ENCODE measurements around the gene EAF1. TPM values are rescaled to one million over a fixed set of nuclear protein-coding genes. Genes with fewer than 3 reads are reported as not detected.

EAF1 gene
- total RNA-seq, 1 donor from 2014 or later: 24.9 TPM

DNA sequence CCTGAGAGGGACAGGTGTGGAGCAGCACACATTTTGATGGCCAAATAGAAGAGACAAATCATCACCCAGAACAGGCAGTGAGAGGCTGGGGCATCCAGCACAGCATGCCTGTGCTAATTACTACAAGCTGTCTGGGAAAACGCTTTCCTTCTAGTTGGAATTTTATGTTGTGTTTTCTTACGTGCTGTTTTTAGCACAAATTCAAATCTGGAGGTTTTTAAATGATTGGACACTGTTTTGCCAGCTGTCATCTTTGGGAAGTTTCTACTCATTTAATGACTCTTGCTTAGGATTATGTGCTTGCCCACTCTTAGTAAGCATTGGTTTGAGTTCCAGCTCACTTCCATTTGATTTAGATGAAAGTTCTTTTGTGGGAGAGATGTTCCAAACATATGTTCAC lies 43.5 kb downstream of the EAF1 start:
- Mint-ChIP-seq H3K27me3 (ENCODE audit: low read depth) (no peaks in the 10 kb centered on the region), H3K9me3 (no peaks in the 10 kb centered on the region), H3K4me3 (no peak overlapping the region), H3K36me3 (ENCODE audit: low read depth) (peaks cover 2% of the 10 kb centered on the region), H3K4me1 (peaks cover 4% of the 10 kb centered on the region), H3K27ac (ENCODE audit: unreplicated experiment) (no peak overlapping the region)
- DNase-seq (ENCODE audit: low read depth, low spot score): no peak
- TF ChIP-seq, protein P1, sequence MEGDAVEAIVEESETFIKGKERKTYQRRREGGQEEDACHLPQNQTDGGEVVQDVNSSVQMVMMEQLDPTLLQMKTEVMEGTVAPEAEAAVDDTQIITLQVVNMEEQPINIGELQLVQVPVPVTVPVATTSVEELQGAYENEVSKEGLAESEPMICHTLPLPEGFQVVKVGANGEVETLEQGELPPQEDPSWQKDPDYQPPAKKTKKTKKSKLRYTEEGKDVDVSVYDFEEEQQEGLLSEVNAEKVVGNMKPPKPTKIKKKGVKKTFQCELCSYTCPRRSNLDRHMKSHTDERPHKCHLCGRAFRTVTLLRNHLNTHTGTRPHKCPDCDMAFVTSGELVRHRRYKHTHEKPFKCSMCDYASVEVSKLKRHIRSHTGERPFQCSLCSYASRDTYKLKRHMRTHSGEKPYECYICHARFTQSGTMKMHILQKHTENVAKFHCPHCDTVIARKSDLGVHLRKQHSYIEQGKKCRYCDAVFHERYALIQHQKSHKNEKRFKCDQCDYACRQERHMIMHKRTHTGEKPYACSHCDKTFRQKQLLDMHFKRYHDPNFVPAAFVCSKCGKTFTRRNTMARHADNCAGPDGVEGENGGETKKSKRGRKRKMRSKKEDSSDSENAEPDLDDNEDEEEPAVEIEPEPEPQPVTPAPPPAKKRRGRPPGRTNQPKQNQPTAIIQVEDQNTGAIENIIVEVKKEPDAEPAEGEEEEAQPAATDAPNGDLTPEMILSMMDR (conservative IDR thresholded peaks at IDR 0.05): no peak

DNA sequence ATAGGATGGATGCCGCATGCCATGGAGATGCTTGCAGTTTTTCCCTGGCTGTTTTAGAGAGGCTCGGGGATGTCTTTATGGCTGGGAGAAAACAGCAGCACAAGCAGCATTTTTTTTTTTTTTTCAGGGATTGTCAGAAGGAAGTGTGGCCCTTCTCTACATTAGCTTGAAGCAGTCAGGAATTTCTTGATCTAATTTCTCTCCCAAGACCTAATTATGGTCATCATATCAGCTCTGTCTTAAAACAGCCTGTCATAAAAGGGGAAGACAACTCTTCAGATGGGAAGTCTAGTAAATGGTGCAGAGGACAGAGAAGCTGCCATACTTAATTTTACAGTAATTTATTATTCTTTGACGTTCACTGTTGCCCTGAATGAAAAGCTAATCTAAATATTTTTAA lies 44.5 kb downstream of the EAF1 start:
- TF ChIP-seq, protein P1 (conservative IDR thresholded peaks at IDR 0.05): no peak
- H3K9me3 Mint-ChIP-seq: no peaks in the 10 kb centered on the region
- no peak for DNase-seq (ENCODE audit: low read depth, low spot score)
- H3K27ac Mint-ChIP-seq (ENCODE audit: unreplicated experiment): no peak overlapping the region
- peaks cover 2% of the 10 kb centered on the region for H3K36me3 Mint-ChIP-seq (ENCODE audit: low read depth)
- H3K4me3 Mint-ChIP-seq: no peak overlapping the region
- H3K27me3 Mint-ChIP-seq (ENCODE audit: low read depth): no peaks in the 10 kb centered on the region
- peaks cover 4% of the 10 kb centered on the region for H3K4me1 Mint-ChIP-seq

DNA sequence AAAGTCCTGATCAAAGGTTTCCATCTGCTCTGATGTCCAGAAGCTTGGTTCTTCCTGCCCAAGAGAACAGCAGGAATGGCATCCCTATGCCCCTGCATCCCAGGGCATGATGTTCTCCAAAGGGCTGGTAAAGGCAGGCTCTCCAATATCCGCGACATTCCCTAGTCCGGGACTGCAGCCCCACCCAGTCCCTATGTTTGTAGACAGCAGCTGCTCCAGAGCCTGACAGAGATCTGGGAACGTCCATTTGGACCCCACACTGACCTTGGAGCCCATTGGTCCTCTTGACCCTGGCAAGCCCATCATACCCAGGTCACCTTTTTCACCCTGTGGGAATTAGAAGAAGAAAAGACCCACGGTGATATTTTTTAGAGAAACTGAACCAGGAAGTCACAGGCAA lies 47.8 kb downstream of the EAF1 start:
- H3K4me1 Mint-ChIP-seq: peaks cover 9% of the 10 kb centered on the region

DNA sequence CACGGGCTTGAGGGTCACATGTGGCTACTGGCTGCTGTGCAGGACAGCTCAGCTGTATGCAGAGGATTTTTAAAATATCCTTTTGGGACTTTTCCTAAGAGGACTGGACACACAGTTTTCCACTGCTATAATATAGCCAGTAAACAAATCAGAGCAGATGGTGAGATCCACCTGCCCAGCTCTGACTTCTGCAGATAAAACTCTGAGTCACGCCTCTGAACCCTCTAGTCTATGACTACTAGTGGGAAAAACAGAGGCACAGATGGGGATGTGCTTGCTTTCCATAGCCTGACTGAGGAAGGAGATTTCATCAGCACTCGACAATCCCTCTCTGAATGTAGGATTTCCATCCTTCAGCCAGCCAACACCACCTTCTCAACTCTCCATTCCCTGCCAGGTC lies 49.0 kb downstream of the EAF1 start:
- H3K4me3 Mint-ChIP-seq: no peak overlapping the region
- no peaks in the 10 kb centered on the region for H3K27me3 Mint-ChIP-seq (ENCODE audit: low read depth)
- no peak for DNase-seq (ENCODE audit: low read depth, low spot score)
- H3K4me1 Mint-ChIP-seq: peaks cover 9% of the 10 kb centered on the region
- H3K27ac Mint-ChIP-seq (ENCODE audit: unreplicated experiment): no peak overlapping the region
- TF ChIP-seq, protein P1 (conservative IDR thresholded peaks at IDR 0.05): no peak
- H3K36me3 Mint-ChIP-seq (ENCODE audit: low read depth): no peaks in the 10 kb centered on the region
- H3K9me3 Mint-ChIP-seq: no peaks in the 10 kb centered on the region

More for the DNA sequence above, 47.8 kb downstream of the EAF1 start:
- no peak for DNase-seq (ENCODE audit: low read depth, low spot score)
- Mint-ChIP-seq H3K27me3 (ENCODE audit: low read depth) (no peaks in the 10 kb centered on the region), H3K4me3 (no peak overlapping the region), H3K9me3 (no peaks in the 10 kb centered on the region), H3K36me3 (ENCODE audit: low read depth) (peaks cover 2% of the 10 kb centered on the region), H3K27ac (ENCODE audit: unreplicated experiment) (no peak overlapping the region)
- TF ChIP-seq, protein P1 (conservative IDR thresholded peaks at IDR 0.05): no peak

DNA sequence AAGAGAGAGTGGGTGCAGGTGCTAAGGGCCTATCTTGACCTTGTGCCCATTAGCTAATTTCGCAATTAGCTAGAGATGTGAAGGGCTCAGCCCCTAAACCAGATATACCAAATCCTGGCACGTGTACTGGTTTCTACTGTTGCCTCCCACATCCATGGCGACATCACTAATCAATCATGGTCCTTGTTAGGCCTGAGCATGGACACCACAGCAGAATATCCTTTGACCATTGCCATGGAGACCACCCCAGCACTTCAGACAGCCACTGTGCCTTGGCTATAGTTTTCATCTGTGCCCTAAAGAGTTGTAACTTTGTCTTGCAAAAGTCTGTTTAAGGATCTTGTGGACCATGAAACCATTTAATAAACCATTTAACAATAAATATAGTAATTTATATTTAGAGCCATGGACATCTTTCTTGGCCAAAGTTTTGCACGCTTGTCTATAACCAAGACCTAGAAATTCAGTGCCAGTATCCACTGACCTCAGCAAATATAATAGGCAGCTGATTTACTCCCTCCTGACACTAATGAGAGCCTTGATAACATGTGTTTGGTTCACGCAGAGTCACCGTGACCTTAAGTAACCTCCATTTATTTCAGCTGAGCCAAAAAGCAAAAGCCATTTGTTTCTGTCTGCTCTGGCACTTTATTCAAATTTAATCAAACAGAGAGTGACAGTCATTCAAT lies 50.7 kb downstream of the EAF1 start:
- H3K36me3 Mint-ChIP-seq (ENCODE audit: low read depth): no peaks in the 10 kb centered on the region
- no peaks in the 10 kb centered on the region for H3K9me3 Mint-ChIP-seq
- no peak for DNase-seq (ENCODE audit: low read depth, low spot score)
- TF ChIP-seq, protein P1 (conservative IDR thresholded peaks at IDR 0.05): no peak
- H3K27ac Mint-ChIP-seq (ENCODE audit: unreplicated experiment): no peak overlapping the region
- no peak overlapping the region for H3K4me3 Mint-ChIP-seq
- H3K4me1 Mint-ChIP-seq: peaks cover 9% of the 10 kb centered on the region
- H3K27me3 Mint-ChIP-seq (ENCODE audit: low read depth): no peaks in the 10 kb centered on the region
